GM23338 (cell line): Measurements from ENCODE around the gene EGFL8. TPM values are rescaled to one million over a fixed set of nuclear protein-coding genes. Genes with fewer than 3 reads are reported as not detected.
"Not testable (repeated sequence)": the region's sequence is repeated elsewhere in the genome, so short reads cannot be mapped to it uniquely, and the experiment has no call there.

Experiments used
- ATAC-seq: fragments of 200-7000 bp; cut with Tn5 transposase; 3 replicates; pipeline ENCODE4 v1.9.1; 2020
- DNase-seq: peaks from one replicate; pipeline ENCODE4 v3.0.0-alpha.2; 2015; ENCODE audit warnings: low spot score
- H2AFZ ChIP-seq: fragments of 200-600 bp; sonication (generic); 2 replicates; pipeline ENCODE4 v1.8.0; 2016; ENCODE audit warnings: antibody characterized with exemption, mild to moderate bottlenecking, moderate library complexity
- H3F3A ChIP-seq: fragments of 200-600 bp; sonication (generic); replicated peaks from 2 replicates; pipeline ENCODE4 v1.8.0; 2017; ENCODE audit warnings: antibody characterized with exemption, mixed run types, low read depth
- H3K27ac ChIP-seq: fragments of 200-600 bp; sonication (generic); 2 replicates; pipeline ENCODE4 v1.6.1; 2016; ENCODE audit warnings: low read depth
- H3K27me3 ChIP-seq: fragments of 200-600 bp; sonication (generic); 2 replicates; pipeline ENCODE4 v1.8.0; 2016; ENCODE audit warnings: mild to moderate bottlenecking, mixed run types, moderate library complexity; ENCODE audit not compliant: insufficient read depth
- H3K36me3 ChIP-seq: fragments of 200-600 bp; sonication (generic); 2 replicates; pipeline ENCODE4 v1.8.0; 2016; ENCODE audit warnings: mild to moderate bottlenecking; ENCODE audit not compliant: insufficient read depth
- H3K4me1 ChIP-seq: fragments of 200-600 bp; sonication (generic); 2 replicates; pipeline ENCODE4 v1.8.0; 2016; ENCODE audit warnings: mild to moderate bottlenecking, moderate library complexity; ENCODE audit not compliant: insufficient read depth
- H3K4me2 ChIP-seq: fragments of 200-600 bp; sonication (generic); 2 replicates; pipeline ENCODE4 v1.7.1; 2017; ENCODE audit warnings: mixed run types
- H3K4me3 ChIP-seq: fragments of 200-600 bp; sonication (generic); 2 replicates; pipeline ENCODE4 v1.6.1; 2016; ENCODE audit warnings: mixed run types
- H3K79me2 ChIP-seq: fragments of 200-600 bp; sonication (generic); replicated peaks from 2 replicates; pipeline ENCODE4 v1.8.0; 2017; ENCODE audit warnings: mild to moderate bottlenecking; ENCODE audit not compliant: insufficient read depth
- H3K9me2 ChIP-seq: fragments of 200-600 bp; sonication (generic); 2 replicates; pipeline ENCODE4 v1.8.0; 2017; ENCODE audit not compliant: insufficient read depth
- H4K20me1 ChIP-seq: fragments of 200-600 bp; sonication (generic); replicated peaks from 2 replicates; pipeline ENCODE4 v1.8.0; 2017; ENCODE audit warnings: mild to moderate bottlenecking; ENCODE audit not compliant: insufficient read depth
- H3K27ac Mint-ChIP-seq: 2 replicates; pipeline ENCODE4 v1.8.0; 2020; ENCODE audit warnings: inconsistent platforms, mild to moderate bottlenecking, moderate library complexity, mixed read lengths
- H3K27me3 Mint-ChIP-seq: 3 replicates; pipeline ENCODE4 v1.8.0; 2022; ENCODE audit warnings: low read depth, mild to moderate bottlenecking, moderate library complexity, mixed read lengths, inconsistent platforms; ENCODE audit not compliant: insufficient read depth, poor library complexity
- H3K36me3 Mint-ChIP-seq: 3 replicates; pipeline ENCODE4 v1.8.0; 2021; ENCODE audit warnings: low read depth, mild to moderate bottlenecking, inconsistent platforms, moderate library complexity, mixed read lengths
- H3K4me1 Mint-ChIP-seq: 3 replicates; pipeline ENCODE4 v1.8.0; 2020; ENCODE audit warnings: mild to moderate bottlenecking, inconsistent platforms, mixed read lengths
- H3K4me3 Mint-ChIP-seq: 3 replicates; pipeline ENCODE4 v1.8.0; 2021; ENCODE audit warnings: moderate library complexity, mild to moderate bottlenecking, inconsistent platforms, mixed read lengths
- H3K9me3 Mint-ChIP-seq: 3 replicates; pipeline ENCODE4 v1.8.0; 2020; ENCODE audit warnings: moderate library complexity, mild to moderate bottlenecking, inconsistent platforms, mixed read lengths
- EZH2phosphoT487 ChIP-seq: fragments of 200-600 bp; sonication (generic); IDR thresholded peaks from one replicate; pipeline ENCODE4 v1.8.1; 2018; ENCODE audit warnings: antibody characterized with exemption; ENCODE audit not compliant: unreplicated experiment
- JUNB ChIP-seq: IDR thresholded peaks from one replicate; pipeline ENCODE4 v1.6.1; 2016; ENCODE audit warnings: antibody characterized with exemption; ENCODE audit not compliant: unreplicated experiment
- STAT1 ChIP-seq: IDR thresholded peaks from one replicate; pipeline ENCODE4 v1.6.1; 2016; ENCODE audit warnings: antibody characterized with exemption; ENCODE audit not compliant: unreplicated experiment
- ZNF114 ChIP-seq: fragments of 250-450 bp; sonication (Bioruptor Pico); IDR thresholded peaks from 2 replicates; pipeline ENCODE4 v1.5.0; 2020; ENCODE audit warnings: mild to moderate bottlenecking, moderate library complexity
- ZNF331 ChIP-seq: fragments of 250-450 bp; sonication (Bioruptor Pico); IDR thresholded peaks from 2 replicates; pipeline ENCODE4 v1.5.0; 2020; ENCODE audit warnings: low read depth, mild to moderate bottlenecking, moderate library complexity
- polyA plus RNA-seq: library from polyadenylated mRNA; unstranded; fragments of >200 nt; fragmentation: Nextera tagmentation; extraction: Ambion mirVana; gene quantifications from 2 replicates; pipeline ENCODE4 v1.2.1, GENCODE V29; 2016
- total RNA-seq: library from RNA; depleted of rRNA; stranded (reverse); fragments of >200 nt; shearing (Covaris generic); gene quantifications from 2 replicates; pipeline ENCODE4 v1.2.3, GENCODE V29; 2014
- TF ChIP-seq, protein P1 (sequence below): fragments of 250-450 bp; sonication (Bioruptor Pico); IDR thresholded peaks from 2 replicates; pipeline ENCODE4 v1.5.0; 2020; ENCODE audit warnings: mild to moderate bottlenecking, moderate library complexity
- TF ChIP-seq, protein P2 (sequence below): IDR thresholded peaks from 2 replicates; pipeline ENCODE4 v1.6.1; 2016; ENCODE audit warnings: antibody characterized with exemption
- TF ChIP-seq, protein P3 (sequence below): IDR thresholded peaks from one replicate; pipeline ENCODE4 v1.6.1; 2018; ENCODE audit warnings: antibody characterized with exemption; ENCODE audit not compliant: unreplicated experiment
- TF ChIP-seq, protein P4 (sequence below), 2 experiments: fragments of 200-600 bp in 1 of 2; sonication (generic) in 1 of 2; conservative IDR thresholded peaks; 2 replicates each; pipeline versions ENCODE4 v1.5.1 to v1.6.1; 2016 to 2017; ENCODE audit warnings: antibody characterized with exemption in 2 of 2, low read depth in 2 of 2, mild to moderate bottlenecking in 2 of 2, moderate library complexity in 1 of 2

The EGFL8 gene
- total and polyA plus RNA-seq, 2 experiments from 2014 or later, result 6.1 to 7.4 TPM

DNA sequence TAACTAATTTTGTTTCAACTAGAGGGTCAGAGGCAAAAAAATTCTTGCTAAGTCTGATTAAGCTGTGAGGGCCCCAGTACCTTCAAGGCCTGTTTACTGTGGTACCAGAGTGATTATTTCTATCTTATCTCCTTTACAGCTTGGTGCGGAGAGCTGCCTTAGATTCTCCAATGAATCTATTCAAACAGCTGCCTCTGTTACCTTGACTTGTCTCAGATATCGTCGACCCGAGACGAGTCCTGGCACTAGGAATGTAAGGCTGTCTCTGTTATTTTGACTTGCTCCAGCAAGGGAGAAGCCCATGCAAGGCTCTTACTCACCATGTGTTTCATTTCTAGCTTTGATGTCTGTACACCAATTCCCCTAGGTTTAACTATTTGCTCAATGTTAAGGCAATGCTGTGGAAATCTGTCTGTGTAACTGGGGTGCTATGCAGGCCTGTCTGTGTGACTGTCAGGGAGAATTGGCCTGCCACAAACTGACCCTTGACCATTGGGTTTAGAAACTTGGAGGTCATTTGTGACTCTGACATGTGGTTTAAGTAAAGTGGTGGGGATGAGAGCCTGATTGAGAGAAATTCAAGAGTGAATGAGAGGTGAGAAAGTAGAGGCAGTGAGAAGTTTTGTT, 23.9 kb upstream of the EGFL8 start:
- TF ChIP-seq EZH2phosphoT487 (no peak), STAT1 (no peak), JUNB (no peak), ZNF114 (CRISPR knock-in tag) (no peak), ZNF331 (CRISPR knock-in tag) (no peak)
- TF ChIP-seq, protein P1, sequence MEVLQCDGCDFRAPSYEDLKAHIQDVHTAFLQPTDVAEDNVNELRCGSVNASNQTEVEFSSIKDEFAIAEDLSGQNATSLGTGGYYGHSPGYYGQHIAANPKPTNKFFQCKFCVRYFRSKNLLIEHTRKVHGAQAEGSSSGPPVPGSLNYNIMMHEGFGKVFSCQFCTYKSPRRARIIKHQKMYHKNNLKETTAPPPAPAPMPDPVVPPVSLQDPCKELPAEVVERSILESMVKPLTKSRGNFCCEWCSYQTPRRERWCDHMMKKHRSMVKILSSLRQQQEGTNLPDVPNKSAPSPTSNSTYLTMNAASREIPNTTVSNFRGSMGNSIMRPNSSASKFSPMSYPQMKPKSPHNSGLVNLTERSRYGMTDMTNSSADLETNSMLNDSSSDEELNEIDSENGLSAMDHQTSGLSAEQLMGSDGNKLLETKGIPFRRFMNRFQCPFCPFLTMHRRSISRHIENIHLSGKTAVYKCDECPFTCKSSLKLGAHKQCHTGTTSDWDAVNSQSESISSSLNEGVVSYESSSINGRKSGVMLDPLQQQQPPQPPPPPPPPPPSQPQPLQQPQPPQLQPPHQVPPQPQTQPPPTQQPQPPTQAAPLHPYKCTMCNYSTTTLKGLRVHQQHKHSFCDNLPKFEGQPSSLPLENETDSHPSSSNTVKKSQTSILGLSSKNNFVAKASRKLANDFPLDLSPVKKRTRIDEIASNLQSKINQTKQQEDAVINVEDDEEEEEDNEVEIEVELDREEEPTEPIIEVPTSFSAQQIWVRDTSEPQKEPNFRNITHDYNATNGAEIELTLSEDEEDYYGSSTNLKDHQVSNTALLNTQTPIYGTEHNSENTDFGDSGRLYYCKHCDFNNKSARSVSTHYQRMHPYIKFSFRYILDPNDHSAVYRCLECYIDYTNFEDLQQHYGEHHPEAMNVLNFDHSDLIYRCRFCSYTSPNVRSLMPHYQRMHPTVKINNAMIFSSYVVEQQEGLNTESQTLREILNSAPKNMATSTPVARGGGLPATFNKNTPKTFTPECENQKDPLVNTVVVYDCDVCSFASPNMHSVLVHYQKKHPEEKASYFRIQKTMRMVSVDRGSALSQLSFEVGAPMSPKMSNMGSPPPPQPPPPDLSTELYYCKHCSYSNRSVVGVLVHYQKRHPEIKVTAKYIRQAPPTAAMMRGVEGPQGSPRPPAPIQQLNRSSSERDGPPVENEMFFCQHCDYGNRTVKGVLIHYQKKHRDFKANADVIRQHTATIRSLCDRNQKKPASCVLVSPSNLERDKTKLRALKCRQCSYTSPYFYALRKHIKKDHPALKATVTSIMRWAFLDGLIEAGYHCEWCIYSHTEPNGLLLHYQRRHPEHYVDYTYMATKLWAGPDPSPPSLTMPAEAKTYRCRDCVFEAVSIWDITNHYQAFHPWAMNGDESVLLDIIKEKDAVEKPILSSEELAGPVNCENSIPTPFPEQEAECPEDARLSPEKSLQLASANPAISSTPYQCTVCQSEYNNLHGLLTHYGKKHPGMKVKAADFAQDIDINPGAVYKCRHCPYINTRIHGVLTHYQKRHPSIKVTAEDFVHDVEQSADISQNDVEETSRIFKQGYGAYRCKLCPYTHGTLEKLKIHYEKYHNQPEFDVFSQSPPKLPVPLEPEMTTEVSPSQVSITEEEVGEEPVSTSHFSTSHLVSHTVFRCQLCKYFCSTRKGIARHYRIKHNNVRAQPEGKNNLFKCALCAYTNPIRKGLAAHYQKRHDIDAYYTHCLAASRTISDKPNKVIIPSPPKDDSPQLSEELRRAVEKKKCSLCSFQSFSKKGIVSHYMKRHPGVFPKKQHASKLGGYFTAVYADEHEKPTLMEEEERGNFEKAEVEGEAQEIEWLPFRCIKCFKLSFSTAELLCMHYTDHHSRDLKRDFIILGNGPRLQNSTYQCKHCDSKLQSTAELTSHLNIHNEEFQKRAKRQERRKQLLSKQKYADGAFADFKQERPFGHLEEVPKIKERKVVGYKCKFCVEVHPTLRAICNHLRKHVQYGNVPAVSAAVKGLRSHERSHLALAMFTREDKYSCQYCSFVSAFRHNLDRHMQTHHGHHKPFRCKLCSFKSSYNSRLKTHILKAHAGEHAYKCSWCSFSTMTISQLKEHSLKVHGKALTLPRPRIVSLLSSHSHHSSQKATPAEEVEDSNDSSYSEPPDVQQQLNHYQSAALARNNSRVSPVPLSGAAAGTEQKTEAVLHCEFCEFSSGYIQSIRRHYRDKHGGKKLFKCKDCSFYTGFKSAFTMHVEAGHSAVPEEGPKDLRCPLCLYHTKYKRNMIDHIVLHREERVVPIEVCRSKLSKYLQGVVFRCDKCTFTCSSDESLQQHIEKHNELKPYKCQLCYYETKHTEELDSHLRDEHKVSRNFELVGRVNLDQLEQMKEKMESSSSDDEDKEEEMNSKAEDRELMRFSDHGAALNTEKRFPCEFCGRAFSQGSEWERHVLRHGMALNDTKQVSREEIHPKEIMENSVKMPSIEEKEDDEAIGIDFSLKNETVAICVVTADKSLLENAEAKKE (CRISPR knock-in tag), result no peak
- TF ChIP-seq, protein P2, sequence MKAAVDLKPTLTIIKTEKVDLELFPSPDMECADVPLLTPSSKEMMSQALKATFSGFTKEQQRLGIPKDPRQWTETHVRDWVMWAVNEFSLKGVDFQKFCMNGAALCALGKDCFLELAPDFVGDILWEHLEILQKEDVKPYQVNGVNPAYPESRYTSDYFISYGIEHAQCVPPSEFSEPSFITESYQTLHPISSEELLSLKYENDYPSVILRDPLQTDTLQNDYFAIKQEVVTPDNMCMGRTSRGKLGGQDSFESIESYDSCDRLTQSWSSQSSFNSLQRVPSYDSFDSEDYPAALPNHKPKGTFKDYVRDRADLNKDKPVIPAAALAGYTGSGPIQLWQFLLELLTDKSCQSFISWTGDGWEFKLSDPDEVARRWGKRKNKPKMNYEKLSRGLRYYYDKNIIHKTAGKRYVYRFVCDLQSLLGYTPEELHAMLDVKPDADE, result no peak
- TF ChIP-seq, protein P3, sequence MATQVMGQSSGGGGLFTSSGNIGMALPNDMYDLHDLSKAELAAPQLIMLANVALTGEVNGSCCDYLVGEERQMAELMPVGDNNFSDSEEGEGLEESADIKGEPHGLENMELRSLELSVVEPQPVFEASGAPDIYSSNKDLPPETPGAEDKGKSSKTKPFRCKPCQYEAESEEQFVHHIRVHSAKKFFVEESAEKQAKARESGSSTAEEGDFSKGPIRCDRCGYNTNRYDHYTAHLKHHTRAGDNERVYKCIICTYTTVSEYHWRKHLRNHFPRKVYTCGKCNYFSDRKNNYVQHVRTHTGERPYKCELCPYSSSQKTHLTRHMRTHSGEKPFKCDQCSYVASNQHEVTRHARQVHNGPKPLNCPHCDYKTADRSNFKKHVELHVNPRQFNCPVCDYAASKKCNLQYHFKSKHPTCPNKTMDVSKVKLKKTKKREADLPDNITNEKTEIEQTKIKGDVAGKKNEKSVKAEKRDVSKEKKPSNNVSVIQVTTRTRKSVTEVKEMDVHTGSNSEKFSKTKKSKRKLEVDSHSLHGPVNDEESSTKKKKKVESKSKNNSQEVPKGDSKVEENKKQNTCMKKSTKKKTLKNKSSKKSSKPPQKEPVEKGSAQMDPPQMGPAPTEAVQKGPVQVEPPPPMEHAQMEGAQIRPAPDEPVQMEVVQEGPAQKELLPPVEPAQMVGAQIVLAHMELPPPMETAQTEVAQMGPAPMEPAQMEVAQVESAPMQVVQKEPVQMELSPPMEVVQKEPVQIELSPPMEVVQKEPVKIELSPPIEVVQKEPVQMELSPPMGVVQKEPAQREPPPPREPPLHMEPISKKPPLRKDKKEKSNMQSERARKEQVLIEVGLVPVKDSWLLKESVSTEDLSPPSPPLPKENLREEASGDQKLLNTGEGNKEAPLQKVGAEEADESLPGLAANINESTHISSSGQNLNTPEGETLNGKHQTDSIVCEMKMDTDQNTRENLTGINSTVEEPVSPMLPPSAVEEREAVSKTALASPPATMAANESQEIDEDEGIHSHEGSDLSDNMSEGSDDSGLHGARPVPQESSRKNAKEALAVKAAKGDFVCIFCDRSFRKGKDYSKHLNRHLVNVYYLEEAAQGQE, result no peak
- TF ChIP-seq, protein P4, sequence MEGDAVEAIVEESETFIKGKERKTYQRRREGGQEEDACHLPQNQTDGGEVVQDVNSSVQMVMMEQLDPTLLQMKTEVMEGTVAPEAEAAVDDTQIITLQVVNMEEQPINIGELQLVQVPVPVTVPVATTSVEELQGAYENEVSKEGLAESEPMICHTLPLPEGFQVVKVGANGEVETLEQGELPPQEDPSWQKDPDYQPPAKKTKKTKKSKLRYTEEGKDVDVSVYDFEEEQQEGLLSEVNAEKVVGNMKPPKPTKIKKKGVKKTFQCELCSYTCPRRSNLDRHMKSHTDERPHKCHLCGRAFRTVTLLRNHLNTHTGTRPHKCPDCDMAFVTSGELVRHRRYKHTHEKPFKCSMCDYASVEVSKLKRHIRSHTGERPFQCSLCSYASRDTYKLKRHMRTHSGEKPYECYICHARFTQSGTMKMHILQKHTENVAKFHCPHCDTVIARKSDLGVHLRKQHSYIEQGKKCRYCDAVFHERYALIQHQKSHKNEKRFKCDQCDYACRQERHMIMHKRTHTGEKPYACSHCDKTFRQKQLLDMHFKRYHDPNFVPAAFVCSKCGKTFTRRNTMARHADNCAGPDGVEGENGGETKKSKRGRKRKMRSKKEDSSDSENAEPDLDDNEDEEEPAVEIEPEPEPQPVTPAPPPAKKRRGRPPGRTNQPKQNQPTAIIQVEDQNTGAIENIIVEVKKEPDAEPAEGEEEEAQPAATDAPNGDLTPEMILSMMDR (conservative IDR thresholded peaks at IDR 0.05; ENCODE audit: low read depth in 2 of 2), result no peak
- no peaks in the 10 kb centered on the region; the same call in 2 of the 3 replicates for H3K4me1 Mint-ChIP-seq
- no peak overlapping the region for H3K27ac Mint-ChIP-seq
- Histone ChIP-seq H3F3A (no peaks in the 10 kb centered on the region), H3K4me1 (no peaks in the 10 kb centered on the region), H2AFZ (no peak overlapping the region), H3K9me2 (no peaks in the 10 kb centered on the region), H3K4me3 (no peak overlapping the region), H3K27ac (no peak overlapping the region), H4K20me1 (no peaks in the 10 kb centered on the region), H3K36me3 (no peaks in the 10 kb centered on the region), H3K79me2 (no peaks in the 10 kb centered on the region), H3K4me2 (no peak overlapping the region), H3K27me3 (no peaks in the 10 kb centered on the region)
- no peak overlapping the region for H3K4me3 Mint-ChIP-seq
- H3K36me3 Mint-ChIP-seq, result no peaks in the 10 kb centered on the region
- no peaks in the 10 kb centered on the region for H3K9me3 Mint-ChIP-seq
- H3K27me3 Mint-ChIP-seq, result peaks cover 3% of the 10 kb centered on the region
- DNase-seq (no peak), ATAC-seq (no peak)

DNA sequence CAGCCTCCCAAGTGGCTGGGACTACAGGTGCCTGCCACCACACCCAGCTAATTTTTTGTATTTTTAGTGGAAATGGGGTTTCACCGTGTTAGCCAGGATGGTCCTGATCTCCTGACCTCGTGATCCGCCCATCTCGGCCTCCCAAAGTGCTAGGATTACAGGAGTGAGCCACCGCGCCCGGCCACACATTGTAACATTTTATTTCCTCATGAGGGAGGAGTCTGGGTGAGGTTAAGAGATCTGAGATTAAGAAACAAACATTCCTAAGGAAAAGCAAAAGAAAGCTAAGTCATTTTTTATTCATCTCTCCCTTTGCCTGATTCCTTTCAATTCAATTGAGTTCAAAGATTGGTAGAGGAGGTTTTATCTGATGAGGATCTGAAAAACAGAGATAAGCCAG, 20.2 kb upstream of the EGFL8 start:
- H4K20me1 ChIP-seq, H3K4me2 ChIP-seq, H3F3A ChIP-seq, H3K36me3 ChIP-seq, H3K36me3 Mint-ChIP-seq, H3K27me3 ChIP-seq, H3K27ac ChIP-seq, H3K9me3 Mint-ChIP-seq, H3K4me3 Mint-ChIP-seq, ATAC-seq, DNase-seq, H3K27ac Mint-ChIP-seq, H2AFZ ChIP-seq, H3K9me2 ChIP-seq, H3K79me2 ChIP-seq, H3K4me3 ChIP-seq: not testable (repeated sequence)
- peaks cover 13% of the 10 kb centered on the region for H3K4me1 ChIP-seq
- Mint-ChIP-seq H3K27me3 (peaks cover 11% of the 10 kb centered on the region), H3K4me1 (peaks cover 29% of the 10 kb centered on the region)
